Posterior cingulate gyrus (tissue), 11 donors: ENCODE data around the gene LIPF.
"Not testable (repeated sequence)": the region's sequence is repeated elsewhere in the genome, so short reads cannot be mapped to it uniquely, and the experiment has no call there.

ENCODE experiments used
- DNase-seq, 10 donors: peaks; one replicate each; pipeline versions ENCODE4 v3.0.0 to v3.0.0-alpha.2; 2020 to 2021; ENCODE audit warnings: mixed read lengths in 3 of 10
- intact Hi-C: fragments of 100-400 bp; cut with DNase I; formaldehyde crosslinking; loops from one replicate; pipeline ENCODE4 v1.15.1; 2023

The LIPF gene

GRCh38 chr10:88672041-88672440 is 7.8 kb downstream of the LIPF start:
- intact Hi-C loops = no loop called here
- no peak for DNase-seq

DNA sequence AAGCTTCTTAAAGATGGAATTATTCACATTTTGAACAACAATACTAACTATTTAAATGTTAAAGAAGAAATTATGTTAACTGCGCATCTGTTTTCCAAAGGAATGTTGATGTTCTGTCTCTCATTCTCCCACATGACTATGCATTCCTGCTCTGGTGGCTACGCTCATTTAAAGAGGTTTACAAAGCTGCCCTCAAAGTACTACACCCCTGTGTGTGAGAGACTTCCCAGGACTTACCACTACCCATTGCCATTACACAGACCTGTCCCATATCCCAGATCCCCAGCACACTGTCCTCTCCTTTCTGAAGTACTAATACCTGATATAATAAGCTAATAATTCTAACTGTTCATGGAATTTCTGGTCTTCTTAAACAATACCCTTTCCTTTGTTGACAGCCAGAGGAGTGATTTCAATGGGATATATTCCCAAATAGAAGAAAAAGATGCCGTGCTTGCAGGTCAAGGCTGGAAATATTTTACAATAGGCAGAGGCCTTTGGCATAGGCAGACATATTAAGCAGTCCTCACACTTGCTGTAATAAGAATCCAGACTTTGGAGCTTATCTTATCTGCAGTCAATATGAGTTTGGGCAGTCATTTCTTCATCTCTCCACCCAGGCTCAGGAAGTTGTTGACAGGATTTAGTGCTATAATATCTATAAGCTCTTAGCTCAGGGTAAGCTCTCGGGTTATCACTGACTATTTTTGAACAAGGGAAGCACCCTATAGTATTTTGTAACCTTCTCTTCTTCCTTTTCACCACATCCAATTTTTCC is 12.2 kb downstream of the LIPF start:
- intact Hi-C loops = no loop called here
- DNase-seq = no peak

GRCh38 chr10:88680958-88681357 is 16.7 kb downstream of the LIPF start:
- DNase-seq = no peak
- intact Hi-C loops = no loop called here

DNA sequence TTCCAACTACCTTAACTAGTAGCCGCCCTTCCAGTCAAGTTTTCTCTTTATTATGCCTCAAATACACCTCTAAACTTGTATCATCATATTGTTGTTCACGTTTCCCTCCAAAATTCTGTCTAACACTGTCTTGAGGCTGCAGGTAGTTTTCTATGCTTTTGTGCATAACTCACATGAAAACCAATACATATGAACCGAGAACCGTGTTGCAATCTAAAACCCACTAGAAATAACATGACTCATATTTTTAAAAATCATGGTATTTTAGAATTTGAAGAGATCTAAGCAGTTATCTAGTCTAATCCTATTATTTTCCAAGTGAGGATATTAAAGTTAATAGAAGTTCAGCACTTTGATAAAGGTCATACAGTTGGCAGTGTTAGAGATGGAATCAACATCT is 18.2 kb downstream of the LIPF start:
- intact Hi-C loops = no loop called here

DNA sequence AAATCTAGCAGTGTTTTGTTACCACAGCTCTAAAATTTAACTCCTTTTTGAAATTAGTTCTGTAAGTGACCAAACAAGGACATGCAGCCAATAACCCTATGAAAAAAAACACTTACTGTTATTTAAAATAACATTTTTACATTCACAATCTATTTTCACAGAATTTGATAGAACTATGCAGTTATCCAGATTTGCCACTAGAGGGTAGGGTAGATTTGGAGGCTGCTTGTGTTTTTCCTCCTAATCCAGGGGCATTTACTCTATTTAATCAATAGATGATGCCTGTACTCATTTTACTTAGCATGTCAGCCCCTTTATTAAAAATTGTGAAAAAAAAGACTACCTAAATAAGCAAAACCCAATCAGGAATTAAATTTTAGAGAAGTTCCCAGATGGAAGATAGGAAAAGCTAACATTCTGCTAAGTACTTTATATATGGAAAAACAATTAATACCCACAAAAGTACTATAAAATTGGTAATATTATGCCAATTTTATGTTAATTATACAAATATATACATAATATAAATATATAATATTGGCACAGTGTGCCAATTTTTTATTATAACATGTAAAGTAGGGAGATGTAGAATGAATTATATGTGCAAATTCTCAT is 23.7 kb downstream of the LIPF start:
- intact Hi-C loops = no loop called here
- DNase-seq = no peak

More for the DNA sequence above, 18.2 kb downstream of the LIPF start:
- DNase-seq = no peak

- intact Hi-C loops = no loop called here
- DNase-seq = peak in 1 of 10 donors; percentile 24
Measured at GRCh38 chr10:88689366-88689765, 25.1 kb downstream of the LIPF start.

GRCh38 chr10:88693392-88694020 is 29.3 kb downstream of the LIPF start:
- DNase-seq = no peak
- intact Hi-C loops = no loop called here

GRCh38 chr10:88702848-88703597 is 38.8 kb downstream of the LIPF start:
- no peak for DNase-seq
- intact Hi-C loops = no loop called here

DNA sequence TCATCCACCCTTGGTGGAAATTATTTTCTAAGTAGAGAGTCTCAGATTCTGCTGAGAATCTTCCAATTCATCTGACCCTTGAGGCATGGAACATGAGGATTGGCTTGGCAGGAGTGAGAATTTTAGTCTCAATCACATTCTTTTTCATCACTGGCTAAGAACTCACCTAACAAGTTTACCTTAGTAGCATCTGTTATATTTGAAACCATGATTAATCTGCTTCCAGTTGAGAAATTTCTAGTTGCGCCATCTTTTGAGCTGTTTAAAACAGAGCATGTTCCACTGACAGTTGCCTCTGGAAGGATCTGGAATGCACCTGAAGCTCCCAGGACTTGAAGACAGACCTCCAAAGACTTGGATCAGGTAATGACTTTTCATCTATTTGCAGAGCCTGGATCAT is 41.7 kb downstream of the LIPF start, which contains the start of gene LIPK:
Gene LIPK (plus strand): TSS at position 292 of the 400 bp plus-strand sequence. CDS start 18,295 bp downstream, outside the sequence.
- DNase-seq = no peak
- intact Hi-C loops = no loop called here

- no peak for DNase-seq
- intact Hi-C loops = no loop called here
Measured at GRCh38 chr10:88707429-88708155, 43.4 kb downstream of the LIPF start.

- intact Hi-C loops, DNase-seq: not testable (repeated sequence)
Measured at GRCh38 chr10:88709361-88709760, 45.1 kb downstream of the LIPF start.

DNA sequence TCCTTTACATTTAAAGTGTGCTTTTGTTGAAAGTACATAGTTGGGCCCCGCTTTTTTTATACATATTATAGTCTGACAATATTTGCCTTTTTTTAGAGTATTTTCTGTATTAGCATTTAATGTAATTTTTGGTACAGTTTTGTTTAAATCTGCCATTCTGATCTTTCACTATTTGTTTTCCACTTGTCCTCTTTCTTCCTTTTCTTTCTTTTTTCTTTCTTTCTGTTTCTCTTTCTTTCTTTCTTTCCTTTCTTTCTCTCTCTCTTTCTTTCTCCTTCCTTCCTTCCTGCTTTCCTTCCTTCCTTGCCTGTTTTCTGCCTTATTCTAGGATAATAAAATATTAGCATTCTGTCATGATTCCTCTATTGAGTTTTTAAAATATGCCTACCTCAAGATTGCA is 51.3 kb downstream of the LIPF start:
- DNase-seq = no peak
- intact Hi-C loops = no loop called here

DNA sequence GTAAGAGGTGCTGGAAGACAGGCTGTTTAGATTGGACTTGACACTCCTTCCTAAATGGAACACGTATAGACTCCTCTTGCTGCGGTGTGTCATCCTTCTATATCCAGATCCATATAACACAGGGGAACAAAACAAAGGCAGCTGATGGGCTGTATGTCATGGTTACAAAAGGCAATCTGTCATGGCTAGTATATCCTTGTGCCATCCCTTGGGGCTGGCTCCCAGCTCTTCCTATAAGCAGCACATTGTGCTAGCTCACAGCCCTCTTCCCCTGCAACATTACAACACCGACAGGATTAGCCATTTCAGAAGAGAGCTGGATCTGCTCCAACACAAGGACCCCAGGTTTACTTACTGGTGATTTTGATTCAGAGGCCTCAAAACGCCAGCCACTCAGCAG is 57.1 kb downstream of the LIPF start:
- intact Hi-C loops = no loop called here
- no peak for DNase-seq

- DNase-seq = no peak
- intact Hi-C loops = no loop called here
Measured at GRCh38 chr10:88725798-88726197, 61.6 kb downstream of the LIPF start.

- DNase-seq = no peak
- intact Hi-C loops = no loop called here
Measured at GRCh38 chr10:88728107-88728763, 64.0 kb downstream of the LIPF start.
